Esophagus muscularis mucosa (tissue), 4 donors: ENCODE data around the gene SCART1. TPM values are rescaled to one million over a fixed set of nuclear protein-coding genes. Genes with fewer than 3 reads are reported as not detected.

Experiments used
- DNase-seq: peaks from one replicate; pipeline ENCODE4 v3.0.0-alpha.2; 2017; ENCODE audit errors: extremely low spot score
- H3K27ac ChIP-seq, 4 donors: fragments of 200-600 bp; sonication (generic); replicated peaks in 1 of 4; 1 replicate in 3 of 4; 2 replicates in 1 of 4; pipeline ENCODE4 v1.5.1; 2016 to 2019; ENCODE audit warnings: mild to moderate bottlenecking in 1 of 4
- H3K27me3 ChIP-seq, 4 donors: fragments of 200-600 bp; sonication (generic); one replicate each; pipeline versions ENCODE4 v1.5.1 to v1.6.0; 2016 to 2019
- H3K36me3 ChIP-seq, 4 donors: fragments of 200-600 bp; sonication (generic); one replicate each; pipeline ENCODE4 v1.5.1; 2016 to 2019
- H3K4me1 ChIP-seq, 4 donors: fragments of 200-600 bp; sonication (generic); one replicate each; pipeline ENCODE4 v1.5.1; 2016 to 2019
- H3K4me3 ChIP-seq, 4 donors: fragments of 200-600 bp; sonication (generic); 1 replicate in 2 of 4; 2 replicates in 2 of 4; pipeline ENCODE4 v1.5.1; 2016 to 2019; ENCODE audit warnings: mild to moderate bottlenecking in 4 of 4, moderate library complexity in 1 of 4
- H3K9me3 ChIP-seq, 4 donors: fragments of 200-600 bp; sonication (generic); 1 replicate in 3 of 4; 2 replicates in 1 of 4; pipeline ENCODE4 v1.5.1; 2016 to 2019
- CTCF ChIP-seq, 3 experiments: fragments of 200-600 bp in 2 of 3; fragments of 450-650 bp in 1 of 3; sonication (generic) in 2 of 3; IDR thresholded peaks; one replicate each; pipeline ENCODE4 v1.5.1; 2017 to 2019; ENCODE audit warnings: antibody characterized with exemption in 3 of 3, mild to moderate bottlenecking in 2 of 3, moderate library complexity in 1 of 3
- EP300 ChIP-seq: sonication (generic); formaldehyde crosslinking; IDR thresholded peaks from one replicate; pipeline ENCODE4 v1.6.1; 2017; ENCODE audit warnings: antibody characterized with exemption
- POLR2A ChIP-seq: fragments of 450-650 bp; IDR thresholded peaks from one replicate; pipeline ENCODE4 v1.6.1; 2017; ENCODE audit warnings: antibody characterized with exemption, moderate library complexity, mild to moderate bottlenecking, low read depth
- POLR2AphosphoS5 ChIP-seq, 2 donors: sonication (generic); formaldehyde crosslinking; IDR thresholded peaks; one replicate each; pipeline ENCODE4 v1.6.1; 2017; ENCODE audit warnings: antibody characterized with exemption in 2 of 2
- WGBS: methylation state at CpG from one replicate; pipeline ENCODE4 v1.1.5; 2018; 5-methylcytosine and 5-hydroxymethylcytosine counted together
- intact Hi-C: fragments of 100-400 bp; cut with DNase I; formaldehyde crosslinking; loops from one replicate; pipeline ENCODE4 v1.15.1; 2023
- total RNA-seq, 4 donors: library from RNA; depleted of rRNA; stranded (reverse); fragments of >200 nt; gene quantifications; one replicate each; pipeline versions ENCODE4 v1.1.0 to v1.2.1, GENCODE V29; 2016

SCART1 gene
- total RNA-seq, 4 donors from 2014 or later: 0.65 to 1.7 (median 1.4) TPM

- H3K9me3 ChIP-seq: peaks cover 0 to 43% (median 31%) of the 10 kb centered on the region in 4 donors
- peak; percentile 60 for DNase-seq
- no peaks in the 10 kb centered on the region for H3K27me3 ChIP-seq
- H3K4me1 ChIP-seq: no peaks in the 10 kb centered on the region
- H3K36me3 ChIP-seq: peaks cover 0 to 9% (median 0%) of the 10 kb centered on the region in 4 donors
- H3K4me3 ChIP-seq: no peak overlapping the region
- 58% methylated on average over 23 of the region's 80 CpGs for WGBS
- TF ChIP-seq CTCF (IDR thresholded peaks at IDR 0.05) (no peak), EP300 (no peak), POLR2AphosphoS5 (IDR thresholded peaks at IDR 0.05) (no peak), POLR2A (no peak)
- no peak overlapping the region for H3K27ac ChIP-seq
- intact Hi-C loops: no loop called here
These were observed 7.7 kb upstream of the SCART1 start for GRCh38 chr10:133445751-133446708.

- Histone ChIP-seq H3K36me3 (peaks cover 0 to 9% (median 0%) of the 10 kb centered on the region in 4 donors), H3K4me1 (no peaks in the 10 kb centered on the region), H3K9me3 (peaks cover 0 to 43% (median 31%) of the 10 kb centered on the region in 4 donors), H3K27ac (no peak overlapping the region), H3K4me3 (no peak overlapping the region), H3K27me3 (no peaks in the 10 kb centered on the region)
- intact Hi-C loops: no loop called here
- TF ChIP-seq CTCF (IDR thresholded peaks at IDR 0.05): no peak
- no peak for TF ChIP-seq POLR2AphosphoS5 (IDR thresholded peaks at IDR 0.05)
- 80% methylated on average over 11 of the region's 11 CpGs for WGBS
- no peak for DNase-seq
These were observed 6.8 kb upstream of the SCART1 start for GRCh38 chr10:133446979-133447378.

GRCh38 chr10:133448120-133448519 is 5.6 kb upstream of the SCART1 start:
- Histone ChIP-seq H3K4me1 (no peaks in the 10 kb centered on the region), H3K27ac (no peak overlapping the region), H3K36me3 (peaks cover 0 to 3% (median 0%) of the 10 kb centered on the region in 4 donors), H3K27me3 (no peaks in the 10 kb centered on the region), H3K9me3 (peaks cover 0 to 43% (median 31%) of the 10 kb centered on the region in 4 donors), H3K4me3 (no peak overlapping the region)
- TF ChIP-seq CTCF (IDR thresholded peaks at IDR 0.05): no peak
- TF ChIP-seq POLR2AphosphoS5 (IDR thresholded peaks at IDR 0.05): no peak
- no peak for TF ChIP-seq EP300
- DNase-seq: no peak
- intact Hi-C loops: no loop called here

- no peaks in the 10 kb centered on the region for H3K4me1 ChIP-seq
- TF ChIP-seq POLR2AphosphoS5 (IDR thresholded peaks at IDR 0.05): no peak
- no peak for TF ChIP-seq CTCF (IDR thresholded peaks at IDR 0.05)
- no peak for TF ChIP-seq EP300
- no peak for TF ChIP-seq POLR2A
- no peak overlapping the region for H3K27ac ChIP-seq
- 68% methylated on average over 4 of the region's 4 CpGs for WGBS
- intact Hi-C loops: no loop called here
- no peak overlapping the region for H3K4me3 ChIP-seq
- H3K27me3 ChIP-seq: no peaks in the 10 kb centered on the region
- H3K9me3 ChIP-seq: peaks cover 0 to 29% (median 27%) of the 10 kb centered on the region in 4 donors
- no peaks in the 10 kb centered on the region for H3K36me3 ChIP-seq
- DNase-seq: no peak
These were observed 2.4 kb upstream of the SCART1 start for GRCh38 chr10:133451346-133451745.
